GM23338 (cell line): ENCODE measurements around the gene TMX2. TPM values are rescaled to one million over a fixed set of nuclear protein-coding genes. Genes with fewer than 3 reads are reported as not detected.

Experiments
- ATAC-seq: fragments of 200-7000 bp; cut with Tn5 transposase; 3 replicates; pipeline ENCODE4 v1.9.1; 2020
- DNase-seq: peaks from one replicate; pipeline ENCODE4 v3.0.0-alpha.2; 2015; ENCODE audit warnings: low spot score
- H2AFZ ChIP-seq: fragments of 200-600 bp; sonication (generic); 2 replicates; pipeline ENCODE4 v1.8.0; 2016; ENCODE audit warnings: antibody characterized with exemption, mild to moderate bottlenecking, moderate library complexity
- H3F3A ChIP-seq: fragments of 200-600 bp; sonication (generic); replicated peaks from 2 replicates; pipeline ENCODE4 v1.8.0; 2017; ENCODE audit warnings: antibody characterized with exemption, mixed run types, low read depth
- H3K27ac ChIP-seq: fragments of 200-600 bp; sonication (generic); 2 replicates; pipeline ENCODE4 v1.6.1; 2016; ENCODE audit warnings: low read depth
- H3K27me3 ChIP-seq: fragments of 200-600 bp; sonication (generic); 2 replicates; pipeline ENCODE4 v1.8.0; 2016; ENCODE audit warnings: mild to moderate bottlenecking, mixed run types, moderate library complexity; ENCODE audit not compliant: insufficient read depth
- H3K36me3 ChIP-seq: fragments of 200-600 bp; sonication (generic); 2 replicates; pipeline ENCODE4 v1.8.0; 2016; ENCODE audit warnings: mild to moderate bottlenecking; ENCODE audit not compliant: insufficient read depth
- H3K4me1 ChIP-seq: fragments of 200-600 bp; sonication (generic); 2 replicates; pipeline ENCODE4 v1.8.0; 2016; ENCODE audit warnings: mild to moderate bottlenecking, moderate library complexity; ENCODE audit not compliant: insufficient read depth
- H3K4me2 ChIP-seq: fragments of 200-600 bp; sonication (generic); 2 replicates; pipeline ENCODE4 v1.7.1; 2017; ENCODE audit warnings: mixed run types
- H3K4me3 ChIP-seq: fragments of 200-600 bp; sonication (generic); 2 replicates; pipeline ENCODE4 v1.6.1; 2016; ENCODE audit warnings: mixed run types
- H3K79me2 ChIP-seq: fragments of 200-600 bp; sonication (generic); replicated peaks from 2 replicates; pipeline ENCODE4 v1.8.0; 2017; ENCODE audit warnings: mild to moderate bottlenecking; ENCODE audit not compliant: insufficient read depth
- H3K9me2 ChIP-seq: fragments of 200-600 bp; sonication (generic); 2 replicates; pipeline ENCODE4 v1.8.0; 2017; ENCODE audit not compliant: insufficient read depth
- H4K20me1 ChIP-seq: fragments of 200-600 bp; sonication (generic); replicated peaks from 2 replicates; pipeline ENCODE4 v1.8.0; 2017; ENCODE audit warnings: mild to moderate bottlenecking; ENCODE audit not compliant: insufficient read depth
- H3K27ac Mint-ChIP-seq: 2 replicates; pipeline ENCODE4 v1.8.0; 2020; ENCODE audit warnings: inconsistent platforms, mild to moderate bottlenecking, moderate library complexity, mixed read lengths
- H3K27me3 Mint-ChIP-seq: 3 replicates; pipeline ENCODE4 v1.8.0; 2022; ENCODE audit warnings: low read depth, mild to moderate bottlenecking, moderate library complexity, mixed read lengths, inconsistent platforms; ENCODE audit not compliant: insufficient read depth, poor library complexity
- H3K36me3 Mint-ChIP-seq: 3 replicates; pipeline ENCODE4 v1.8.0; 2021; ENCODE audit warnings: low read depth, mild to moderate bottlenecking, inconsistent platforms, moderate library complexity, mixed read lengths
- H3K4me1 Mint-ChIP-seq: 3 replicates; pipeline ENCODE4 v1.8.0; 2020; ENCODE audit warnings: mild to moderate bottlenecking, inconsistent platforms, mixed read lengths
- H3K4me3 Mint-ChIP-seq: 3 replicates; pipeline ENCODE4 v1.8.0; 2021; ENCODE audit warnings: moderate library complexity, mild to moderate bottlenecking, inconsistent platforms, mixed read lengths
- H3K9me3 Mint-ChIP-seq: 3 replicates; pipeline ENCODE4 v1.8.0; 2020; ENCODE audit warnings: moderate library complexity, mild to moderate bottlenecking, inconsistent platforms, mixed read lengths
- CTCF ChIP-seq, 2 experiments: fragments of 200-600 bp in 1 of 2; sonication (generic) in 1 of 2; conservative IDR thresholded peaks; 2 replicates each; pipeline versions ENCODE4 v1.5.1 to v1.6.1; 2016 to 2017; ENCODE audit warnings: antibody characterized with exemption in 2 of 2, low read depth in 2 of 2, mild to moderate bottlenecking in 2 of 2, moderate library complexity in 1 of 2
- NANOG ChIP-seq: IDR thresholded peaks from 2 replicates; pipeline ENCODE4 v1.6.1; 2016; ENCODE audit warnings: antibody characterized with exemption, borderline replicate concordance
- ZNF462 ChIP-seq: fragments of 250-450 bp; sonication (Bioruptor Pico); IDR thresholded peaks from 2 replicates; pipeline ENCODE4 v1.5.0; 2020; ENCODE audit warnings: mild to moderate bottlenecking, moderate library complexity
- polyA plus RNA-seq: library from polyadenylated mRNA; unstranded; fragments of >200 nt; fragmentation: Nextera tagmentation; extraction: Ambion mirVana; gene quantifications from 2 replicates; pipeline ENCODE4 v1.2.1, GENCODE V29; 2016
- total RNA-seq: library from RNA; depleted of rRNA; stranded (reverse); fragments of >200 nt; shearing (Covaris generic); gene quantifications from 2 replicates; pipeline ENCODE4 v1.2.3, GENCODE V29; 2014

TMX2 gene
- total and polyA plus RNA-seq, 2 experiments from 2014 or later: 59.2 to 69.3 TPM

GRCh38 chr11:57732661-57733060 lies 20.3 kb downstream of the TMX2 start:
- Histone ChIP-seq H3K27ac (no peak overlapping the region), H3F3A (peaks cover 13% of the 10 kb centered on the region; the same call in 1 of the 2 replicates), H2AFZ (no peak overlapping the region), H3K36me3 (peaks cover 3% of the 10 kb centered on the region), H3K4me2 (no peak overlapping the region), H3K4me3 (no peak overlapping the region), H3K9me2 (no peaks in the 10 kb centered on the region), H3K27me3 (no peaks in the 10 kb centered on the region), H3K4me1 (peaks cover 26% of the 10 kb centered on the region), H4K20me1 (peaks cover 19% of the 10 kb centered on the region; the same call in 1 of the 2 replicates), H3K79me2 (peaks cover 84% of the 10 kb centered on the region)
- no peak for ATAC-seq
- Mint-ChIP-seq H3K36me3 (peaks cover 20% of the 10 kb centered on the region; the same call in 2 of the 3 replicates), H3K9me3 (no peaks in the 10 kb centered on the region), H3K27me3 (no peaks in the 10 kb centered on the region), H3K4me1 (peaks cover 34% of the 10 kb centered on the region), H3K27ac (no peak overlapping the region), H3K4me3 (no peak overlapping the region)
- DNase-seq: no peak
- TF ChIP-seq CTCF (conservative IDR thresholded peaks at IDR 0.05; ENCODE audit: low read depth in 2 of 2) (no peak), NANOG (no peak)

- ATAC-seq (peak; percentile 59), DNase-seq (peak; percentile 21)
- Mint-ChIP-seq H3K4me3 (no peak overlapping the region), H3K36me3 (peaks cover 34% of the 10 kb centered on the region), H3K4me1 (peaks cover 18% of the 10 kb centered on the region), H3K27me3 (peaks cover 4% of the 10 kb centered on the region), H3K9me3 (no peaks in the 10 kb centered on the region), H3K27ac (peak overlapping the region; percentile 20)
- Histone ChIP-seq H4K20me1 (peaks cover 11% of the 10 kb centered on the region; the same call in 1 of the 2 replicates), H2AFZ (no peak overlapping the region), H3K27ac (peak overlapping the region; percentile 51), H3K79me2 (peaks cover 53% of the 10 kb centered on the region), H3K4me1 (peaks cover 13% of the 10 kb centered on the region), H3K36me3 (peaks cover 13% of the 10 kb centered on the region), H3K4me2 (0 out of 2 replicates have a peak overlapping the region, but pooled peaks have one; percentile 38), H3K9me2 (no peaks in the 10 kb centered on the region), H3K4me3 (no peak overlapping the region), H3K27me3 (no peaks in the 10 kb centered on the region), H3F3A (peaks cover 30% of the 10 kb centered on the region)
- no peak for TF ChIP-seq ZNF462 (CRISPR knock-in tag)
Observed at GRCh38 chr11:57735619-57736298, 23.4 kb downstream of the TMX2 start.
